SKM-1 (cell line): Measurements from ENCODE around the gene STING1.

Experiments
- DNase-seq: peaks from one replicate; lab custom pipeline; 2025; ENCODE audit not compliant: unreplicated experiment; lab: John Stamatoyannopoulos, UW

STING1 gene

GRCh38 chr5:139468421-139468931, 14.1 kb downstream of the STING1 start:
- DNase-seq = peak; percentile 78

- no peak for DNase-seq
Measured at GRCh38 chr5:139462586-139463276, 19.8 kb downstream of the STING1 start, which contains the start of gene ECSCR. Gene ECSCR (minus strand): TSS chr5:139462743. CDS start chr5:139462670, 73 bp downstream.

- no peak for DNase-seq
Measured at GRCh38 chr5:139461698-139462097, 20.9 kb downstream of the STING1 start.

GRCh38 chr5:139461176-139461575, 21.4 kb downstream of the STING1 start:
- DNase-seq = no peak

GRCh38 chr5:139460455-139460854, 22.1 kb downstream of the STING1 start:
- no peak for DNase-seq

GRCh38 chr5:139459451-139459934, 23.1 kb downstream of the STING1 start:
- DNase-seq = no peak

- DNase-seq = peak; percentile 40
Measured at GRCh38 chr5:139458580-139459407, 23.8 kb downstream of the STING1 start.

GRCh38 chr5:139457653-139458306, 24.8 kb downstream of the STING1 start:
- no peak for DNase-seq

- no peak for DNase-seq
Measured at GRCh38 chr5:139457241-139457640, 25.3 kb downstream of the STING1 start.

GRCh38 chr5:139456776-139457175, 25.8 kb downstream of the STING1 start:
- DNase-seq = no peak

- DNase-seq = no peak
Measured at GRCh38 chr5:139454568-139455290, 27.8 kb downstream of the STING1 start.

GRCh38 chr5:139453683-139454567, 28.6 kb downstream of the STING1 start:
- DNase-seq = no peak

GRCh38 chr5:139451878-139452660, 30.5 kb downstream of the STING1 start:
- DNase-seq = no peak

GRCh38 chr5:139451176-139451575, 31.4 kb downstream of the STING1 start:
- DNase-seq = no peak

GRCh38 chr5:139446956-139447779, 35.4 kb downstream of the STING1 start:
- DNase-seq = no peak

GRCh38 chr5:139445325-139446170, 37.0 kb downstream of the STING1 start:
- DNase-seq = no peak

- DNase-seq = no peak
Measured at GRCh38 chr5:139443831-139444453, 38.6 kb downstream of the STING1 start.
